Measurements from ENCODE around the gene APBA1. TPM values are rescaled to one million over a fixed set of nuclear protein-coding genes. Genes with fewer than 3 reads are reported as not detected.

Gene APBA1
- total and polyA plus RNA-seq, 2 of the 8 experiments (the other 6 are each of a cell fraction or from before 2014, with no cell fraction given) = 0.36 to 0.60 TPM

DNA sequence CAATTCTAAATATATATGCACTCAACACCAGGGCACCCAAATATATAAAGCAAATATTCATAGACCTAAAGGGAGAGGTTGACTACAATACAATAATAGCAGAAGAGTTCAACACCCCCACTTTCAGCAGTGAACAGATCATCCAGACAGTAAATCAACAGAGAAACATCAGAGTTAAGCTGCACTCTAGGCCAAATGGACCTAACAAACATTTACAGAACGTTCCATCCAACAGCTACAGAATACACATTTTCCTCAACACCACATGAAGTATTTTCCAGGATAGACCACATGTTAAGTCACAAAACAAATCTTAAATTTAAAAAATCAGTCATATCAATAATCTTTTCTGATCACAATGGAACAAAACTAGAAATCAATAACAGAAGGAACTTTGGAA lies 18.9 kb downstream of the APBA1 start:
- no peak overlapping the region for H3K4me2 ChIP-seq (ENCODE audit: insufficient read depth in 1 of 2, low read depth in 2 of 2, low read length in 2 of 2)
- H3K79me2 ChIP-seq (ENCODE audit: control insufficient read depth in 1 of 2, insufficient read depth in 2 of 2, low read length in 2 of 2) = no peaks in the 10 kb centered on the region
- H3K79me1 ChIP-seq (ENCODE audit: low read depth, low read length) = no peaks in the 10 kb centered on the region
- H2AFZ ChIP-seq (ENCODE audit: low read length) = no peak overlapping the region
- FAIRE-seq = no peak
- no peaks in the 10 kb centered on the region for H3K23me2 ChIP-seq (ENCODE audit: low read depth, low read length)
- no peak overlapping the region for H3K18ac ChIP-seq (ENCODE audit: extremely low read depth, low read length)
- no peaks in the 10 kb centered on the region; a peak in 1 of 7 replicates for H3K27me3 ChIP-seq (replicated peaks in 1 of 4; ENCODE audit: control insufficient read depth in 3 of 4, extremely low read depth in 1 of 4, insufficient read depth in 3 of 4, low read length in 3 of 4)
- DNase-seq (ENCODE audit: low read depth in 1 of 2, low spot score in 2 of 2) = no peak
- H2BK120ac ChIP-seq (replicated peaks; ENCODE audit: low read depth, low read length) = no peak overlapping the region
- no peak overlapping the region for H3K27ac ChIP-seq (ENCODE audit: low read depth, low read length)
- WGBS, 2 experiments (ENCODE audit: extremely low coverage in 1 of 2, insufficient coverage in 1 of 2, insufficient read length in 1 of 2, insufficient replicate concordance in 2 of 2, low coverage in 1 of 2, low lambda C conversion rate in 2 of 2, missing lambda C conversion rate in 1 of 2) = 95% methylated on average over 1 of the region's 1 CpG; no CpG with 5 or more reads in 1 of the 2 experiments
- H2BK5ac ChIP-seq (ENCODE audit: low read depth, low read length) = no peak overlapping the region
- H2BK20ac ChIP-seq (ENCODE audit: low read length) = no peak overlapping the region
- H2BK12ac ChIP-seq (ENCODE audit: low read depth, low read length) = no peak overlapping the region
- no peak overlapping the region for H3K14ac ChIP-seq (ENCODE audit: insufficient read length)
- no peaks in the 10 kb centered on the region for H4K20me1 ChIP-seq (replicated peaks in 1 of 2; ENCODE audit: control insufficient read depth in 1 of 2, insufficient read depth in 2 of 2, low read length in 2 of 2)
- peak overlapping the region; percentile 96 for H3K23ac ChIP-seq (ENCODE audit: insufficient read length)
- no peaks in the 10 kb centered on the region for H3K4me1 ChIP-seq (replicated peaks in 1 of 4; ENCODE audit: control insufficient read depth in 3 of 4, insufficient read depth in 4 of 4, low read length in 3 of 4)
- H3K9me3 ChIP-seq (ENCODE audit: insufficient read depth in 2 of 2, low read depth in 1 of 2, low read length in 1 of 2) = no peaks in the 10 kb centered on the region
- H3K4ac ChIP-seq (replicated peaks; ENCODE audit: insufficient read length, low read depth, low read length) = no peak overlapping the region
- no peak overlapping the region for H4K8ac ChIP-seq (ENCODE audit: extremely low read depth, insufficient read depth, low read length)
- CTCF ChIA-PET (ENCODE audit: partially characterized antibody) = no interaction called here
- H4K91ac ChIP-seq (replicated peaks; ENCODE audit: insufficient read length, low read length) = no peak overlapping the region
- H2AK5ac ChIP-seq (ENCODE audit: low read depth, low read length) = no peak overlapping the region
- H2BK15ac ChIP-seq (ENCODE audit: low read length) = no peak overlapping the region
- no peaks in the 10 kb centered on the region for H3K36me3 ChIP-seq (ENCODE audit: control insufficient read depth in 2 of 4, insufficient read depth in 4 of 4, low read length in 3 of 4)
- H3K9ac ChIP-seq (replicated peaks in 1 of 4; ENCODE audit: extremely low read depth in 1 of 4, low read depth in 3 of 4, low read length in 3 of 4) = no peak overlapping the region
- no peak overlapping the region for H4K5ac ChIP-seq (ENCODE audit: insufficient read length, low read depth, low read length)
- POLR2A ChIA-PET (ENCODE audit: partially characterized antibody) = no interaction called here
- H3K56ac ChIP-seq (replicated peaks; ENCODE audit: insufficient read length, low read depth, low read length) = no peak overlapping the region
- H3K4me3 ChIP-seq (ENCODE audit: extremely low read depth in 1 of 4, insufficient read depth in 2 of 4, low read depth in 3 of 4, low read length in 4 of 4) = no peak overlapping the region
- TF ChIP-seq, protein P1, sequence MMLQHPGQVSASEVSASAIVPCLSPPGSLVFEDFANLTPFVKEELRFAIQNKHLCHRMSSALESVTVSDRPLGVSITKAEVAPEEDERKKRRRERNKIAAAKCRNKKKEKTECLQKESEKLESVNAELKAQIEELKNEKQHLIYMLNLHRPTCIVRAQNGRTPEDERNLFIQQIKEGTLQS (IDR thresholded peaks at IDR 0.05; ENCODE audit: insufficient read depth, low read depth, low read length) = no peak
- TF ChIP-seq POLR2AphosphoS5 (IDR thresholded peaks at IDR 0.05; ENCODE audit: low read depth, low read length) (no peak), GABPA (IDR thresholded peaks at IDR 0.05; ENCODE audit: borderline replicate concordance, insufficient read depth, low read length) (no peak), YY1 (IDR thresholded peaks at IDR 0.05; ENCODE audit: low read depth, low read length) (no peak), TAF7 (optimal IDR thresholded peaks at IDR 0.05; ENCODE audit: borderline replicate concordance, low read depth, low read length) (no peak), FOSL1 (IDR thresholded peaks at IDR 0.05; ENCODE audit: insufficient read depth, low read depth, low read length) (no peak), KDM5A (IDR thresholded peaks at IDR 0.05; ENCODE audit: low read length) (no peak), RFX5 (IDR thresholded peaks at IDR 0.05; ENCODE audit: borderline replicate concordance, low read depth, low read length) (no peak)
- TF ChIP-seq, protein P2, sequence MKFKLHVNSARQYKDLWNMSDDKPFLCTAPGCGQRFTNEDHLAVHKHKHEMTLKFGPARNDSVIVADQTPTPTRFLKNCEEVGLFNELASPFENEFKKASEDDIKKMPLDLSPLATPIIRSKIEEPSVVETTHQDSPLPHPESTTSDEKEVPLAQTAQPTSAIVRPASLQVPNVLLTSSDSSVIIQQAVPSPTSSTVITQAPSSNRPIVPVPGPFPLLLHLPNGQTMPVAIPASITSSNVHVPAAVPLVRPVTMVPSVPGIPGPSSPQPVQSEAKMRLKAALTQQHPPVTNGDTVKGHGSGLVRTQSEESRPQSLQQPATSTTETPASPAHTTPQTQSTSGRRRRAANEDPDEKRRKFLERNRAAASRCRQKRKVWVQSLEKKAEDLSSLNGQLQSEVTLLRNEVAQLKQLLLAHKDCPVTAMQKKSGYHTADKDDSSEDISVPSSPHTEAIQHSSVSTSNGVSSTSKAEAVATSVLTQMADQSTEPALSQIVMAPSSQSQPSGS (IDR thresholded peaks at IDR 0.05; ENCODE audit: low read length) = no peak

Measured in H1 (cell line).